HepG2 (cell line): Measurements from ENCODE around the gene CDHR3.

Experiments used
- GTF2F1 ChIP-seq: fragments of 150-350 bp; IDR thresholded peaks from 2 replicates; pipeline ENCODE4 v1.6.1; 2014; ENCODE audit warnings: low read length
- PREB ChIP-seq: sonication (generic); formaldehyde crosslinking; IDR thresholded peaks from 2 replicates; pipeline ENCODE4 v1.4.0; 2020; ENCODE audit warnings: missing genetic modification reagents
- ZNF143 ChIP-seq: sonication (generic); formaldehyde crosslinking; IDR thresholded peaks from 2 replicates; pipeline ENCODE4 v1.4.0; 2020; ENCODE audit warnings: missing genetic modification reagents
- ZNF282 ChIP-seq: fragments of 450-650 bp; IDR thresholded peaks from 2 replicates; pipeline ENCODE4 v1.6.1; 2018; ENCODE audit not compliant: partially characterized antibody
- ZNF589 ChIP-seq: sonication (generic); formaldehyde crosslinking; conservative IDR thresholded peaks from 2 replicates; pipeline ENCODE4 v1.8.0; 2022; ENCODE audit warnings: mild to moderate bottlenecking, moderate library complexity, missing genetic modification reagents
- ZNF850 ChIP-seq: sonication (generic); formaldehyde crosslinking; conservative IDR thresholded peaks from 2 replicates; pipeline ENCODE4 v1.9.0; 2021; ENCODE audit warnings: mild to moderate bottlenecking, missing genetic modification reagents

- TF ChIP-seq PREB (CRISPR knock-in tag) (no peak), ZNF282 (no peak), ZNF589 (CRISPR knock-in tag) (no peak), GTF2F1 (no peak), ZNF143 (no peak), ZNF850 (no peak)
Measured at GRCh38 chr7:106063024-106063423, 100.0 kb downstream of the CDHR3 start.
